ENCODE measurements around the gene CCDC200.
"Not testable (repeated sequence)": the region's sequence is repeated elsewhere in the genome, so short reads cannot be mapped to it uniquely, and the experiment has no call there.

Gene CCDC200

GRCh38 chr17:43213545-43213944 lies 14.9 kb downstream of the CCDC200 start:
- H3K4me3 ChIP-seq (ENCODE audit: low read depth, low read length): no peak overlapping the region
- no peaks in the 10 kb centered on the region for H3K9me3 ChIP-seq (ENCODE audit: control insufficient read depth, insufficient read depth, low read depth, low read length)
- no peak overlapping the region for H3K27ac ChIP-seq (ENCODE audit: low read depth, low read length)
- H3K9ac ChIP-seq (ENCODE audit: low read length): no peak overlapping the region
- H3K27me3 ChIP-seq (ENCODE audit: control insufficient read depth, insufficient read depth, low read length): no peaks in the 10 kb centered on the region
- H3K4me1 ChIP-seq (ENCODE audit: control insufficient read depth, insufficient read depth, low read length): peaks cover 15% of the 10 kb centered on the region
- H3K36me3 ChIP-seq (ENCODE audit: control insufficient read depth, insufficient read depth, low read length): peaks cover 18% of the 10 kb centered on the region

DNA sequence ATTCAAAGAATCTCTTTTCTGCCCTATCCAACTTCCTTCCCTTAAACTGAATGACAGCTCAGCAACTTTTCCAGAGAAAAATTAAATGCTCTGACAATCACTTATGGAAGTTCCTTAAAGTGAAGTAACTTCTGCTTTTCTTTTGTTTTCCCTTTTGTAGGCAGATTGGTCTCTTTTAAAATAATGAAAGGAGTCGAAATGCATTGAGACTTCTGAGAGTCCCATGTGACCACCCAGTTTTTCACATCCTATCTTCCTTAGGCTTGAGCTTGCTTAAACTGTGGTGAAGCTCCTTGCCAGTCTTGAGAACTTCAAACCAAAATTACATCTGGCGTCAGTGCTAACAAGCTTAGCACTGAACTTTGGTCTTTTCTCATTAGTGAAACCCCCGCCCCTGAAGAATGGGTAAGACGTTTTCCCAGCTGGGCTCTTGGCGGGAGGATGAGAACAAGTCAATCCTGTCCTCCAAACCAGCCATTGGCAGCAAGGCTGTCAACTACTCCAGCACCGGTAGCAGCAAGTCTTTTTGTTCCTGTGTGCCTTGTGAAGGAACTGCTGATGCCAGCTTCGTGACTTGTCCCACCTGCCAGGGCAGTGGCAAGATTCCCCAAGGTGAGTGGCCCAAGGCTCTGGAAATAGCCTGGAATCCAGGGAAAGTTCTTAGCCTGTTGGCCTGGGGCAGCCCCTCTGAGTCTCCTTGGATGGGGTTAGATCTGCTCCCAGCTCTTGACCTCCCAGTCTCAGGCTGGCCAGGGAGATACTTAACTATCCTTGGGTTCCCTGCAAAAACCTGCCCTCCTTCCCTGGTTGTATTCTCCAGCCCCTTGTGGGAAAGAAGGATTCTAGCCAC lies 15.6 kb downstream of the CCDC200 start:
- Histone ChIP-seq H3K27me3 (ENCODE audit: control insufficient read depth, insufficient read depth, low read length) (no peaks in the 10 kb centered on the region), H3K9ac (ENCODE audit: low read length) (no peak overlapping the region), H3K36me3 (ENCODE audit: control insufficient read depth, insufficient read depth, low read length) (peaks cover 23% of the 10 kb centered on the region), H3K27ac (ENCODE audit: low read depth, low read length) (no peak overlapping the region), H3K4me3 (ENCODE audit: low read depth, low read length) (peak overlapping the region; percentile 75), H3K4me1 (ENCODE audit: control insufficient read depth, insufficient read depth, low read length) (peaks cover 15% of the 10 kb centered on the region), H3K9me3 (ENCODE audit: control insufficient read depth, insufficient read depth, low read depth, low read length) (no peaks in the 10 kb centered on the region)

DNA sequence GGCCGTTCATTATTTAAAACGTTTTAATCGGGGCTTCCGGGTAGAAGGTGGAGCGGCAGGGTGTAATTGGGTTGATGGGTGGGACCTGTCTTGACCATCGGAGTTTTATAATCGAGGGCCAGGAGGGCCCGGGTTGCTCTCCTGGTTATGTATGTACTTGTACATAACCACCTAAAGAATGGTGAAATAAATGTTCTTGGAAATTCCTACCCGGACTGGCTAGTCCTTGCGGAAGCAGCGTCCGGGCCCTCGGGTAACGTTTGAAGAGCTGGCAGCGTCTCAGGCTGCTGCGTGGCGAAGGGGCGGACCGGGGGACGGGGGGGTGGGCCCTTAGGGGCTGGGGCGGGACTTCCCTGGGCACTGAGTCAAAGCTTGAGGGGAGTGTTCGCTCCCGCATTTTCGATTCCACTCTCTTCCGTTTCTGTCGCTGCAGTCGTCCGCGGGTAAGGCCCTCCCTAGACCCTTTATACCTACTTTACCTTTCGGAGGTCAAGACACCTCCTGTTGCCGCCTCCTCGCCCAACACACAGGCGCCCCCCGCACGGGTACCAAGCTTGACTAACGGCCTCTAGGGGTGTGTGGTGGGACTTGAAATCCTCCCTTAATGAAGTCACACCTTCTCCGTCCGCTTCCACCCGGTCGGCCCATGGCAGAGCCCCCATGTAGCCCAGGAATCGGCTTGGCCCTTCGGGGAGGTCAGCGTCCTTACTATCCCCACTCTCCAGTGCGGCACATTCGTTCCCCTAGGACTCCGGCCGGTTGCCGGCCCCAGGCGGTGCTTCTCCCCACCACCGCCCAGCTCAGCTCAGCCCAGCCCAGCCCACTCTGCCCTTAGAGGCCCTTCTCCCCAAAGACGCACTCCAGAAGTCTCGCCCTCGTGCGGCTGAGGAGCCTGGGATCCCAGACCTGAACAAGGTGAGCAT lies 16.7 kb downstream of the CCDC200 start, which contains the start of gene TMEM106A:
TSS of gene TMEM106A (plus strand) at position 396 of the 923 bp plus-strand sequence. CDS start 1,167 bp downstream, outside the sequence.
- H3K27ac ChIP-seq (ENCODE audit: low read depth, low read length): peak within 1 kb of the TSS; percentile 15; the same call in 1 of the 2 replicates
- H3K9ac ChIP-seq (ENCODE audit: low read length): peak within 1 kb of the TSS; percentile 72

DNA sequence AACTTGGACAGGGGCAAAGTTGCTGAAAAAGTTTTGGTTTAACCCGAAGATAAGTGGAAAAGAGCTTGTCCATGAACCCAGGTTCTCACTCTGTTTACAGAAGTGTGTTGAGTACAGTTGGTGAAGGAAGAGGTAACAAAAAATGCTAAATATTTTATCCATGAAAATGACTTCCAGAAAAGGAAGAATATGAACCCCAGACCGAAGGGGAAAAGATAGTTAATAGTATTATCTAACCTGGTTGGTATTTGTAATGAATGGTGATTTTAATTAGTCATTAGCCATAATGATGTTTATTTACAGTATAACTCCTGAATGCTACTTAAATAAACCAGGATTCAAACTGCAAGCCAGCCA lies 17.3 kb downstream of the CCDC200 start:
- peak overlapping the region; percentile 75 for H3K4me3 ChIP-seq (ENCODE audit: low read depth, low read length)
- no peaks in the 10 kb centered on the region for H3K27me3 ChIP-seq (ENCODE audit: control insufficient read depth, insufficient read depth, low read length)
- peaks cover 11% of the 10 kb centered on the region for H3K36me3 ChIP-seq (ENCODE audit: control insufficient read depth, insufficient read depth, low read length)
- H3K9ac ChIP-seq (ENCODE audit: low read length): peak overlapping the region; percentile 63
- peaks cover 15% of the 10 kb centered on the region for H3K4me1 ChIP-seq (ENCODE audit: control insufficient read depth, insufficient read depth, low read length)
- peak overlapping the region; percentile 15; the same call in 1 of the 2 replicates for H3K27ac ChIP-seq (ENCODE audit: low read depth, low read length)
- H3K9me3 ChIP-seq (ENCODE audit: control insufficient read depth, insufficient read depth, low read depth, low read length): no peaks in the 10 kb centered on the region

More for the DNA sequence above, 16.7 kb downstream of the CCDC200 start, which contains the start of gene TMEM106A:
- Histone ChIP-seq H3K36me3 (ENCODE audit: control insufficient read depth, insufficient read depth, low read length) (peaks cover 18% of the 10 kb centered on the region), H3K4me3 (ENCODE audit: low read depth, low read length) (peak within 1 kb of the TSS; percentile 75), H3K27me3 (ENCODE audit: control insufficient read depth, insufficient read depth, low read length) (no peaks in the 10 kb centered on the region), H3K4me1 (ENCODE audit: control insufficient read depth, insufficient read depth, low read length) (peaks cover 15% of the 10 kb centered on the region), H3K9me3 (ENCODE audit: control insufficient read depth, insufficient read depth, low read depth, low read length) (no peaks in the 10 kb centered on the region)

- H3K9ac ChIP-seq (ENCODE audit: low read length): no peak overlapping the region
- no peaks in the 10 kb centered on the region for H3K9me3 ChIP-seq (ENCODE audit: control insufficient read depth, insufficient read depth, low read depth, low read length)
- no peak overlapping the region for H3K27ac ChIP-seq (ENCODE audit: low read depth, low read length)
- H3K4me1 ChIP-seq (ENCODE audit: control insufficient read depth, insufficient read depth, low read length): peaks cover 15% of the 10 kb centered on the region
- H3K27me3 ChIP-seq (ENCODE audit: control insufficient read depth, insufficient read depth, low read length): no peaks in the 10 kb centered on the region
- peaks cover 6% of the 10 kb centered on the region; the same call in 1 of the 2 replicates for H3K36me3 ChIP-seq (ENCODE audit: control insufficient read depth, insufficient read depth, low read length)
- H3K4me3 ChIP-seq (ENCODE audit: low read depth, low read length): no peak overlapping the region
Measured at GRCh38 chr17:43210576-43210975, 17.8 kb downstream of the CCDC200 start.

- not testable (repeated sequence) for H3K4me1 ChIP-seq (ENCODE audit: control insufficient read depth, insufficient read depth, low read length); H3K4me3 ChIP-seq (ENCODE audit: low read depth, low read length); H3K9me3 ChIP-seq (ENCODE audit: control insufficient read depth, insufficient read depth, low read depth, low read length); H3K27ac ChIP-seq (ENCODE audit: low read depth, low read length); H3K9ac ChIP-seq (ENCODE audit: low read length); H3K27me3 ChIP-seq (ENCODE audit: control insufficient read depth, insufficient read depth, low read length)
- H3K36me3 ChIP-seq (ENCODE audit: control insufficient read depth, insufficient read depth, low read length): peaks cover 57% of the 10 kb centered on the region
Measured at GRCh38 chr17:43203013-43203412, 25.4 kb downstream of the CCDC200 start.

GRCh38 chr17:43200127-43200526 lies 28.3 kb downstream of the CCDC200 start:
- Histone ChIP-seq H3K27me3 (ENCODE audit: control insufficient read depth, insufficient read depth, low read length) (no peaks in the 10 kb centered on the region), H3K4me1 (ENCODE audit: control insufficient read depth, insufficient read depth, low read length) (no peaks in the 10 kb centered on the region), H3K9me3 (ENCODE audit: control insufficient read depth, insufficient read depth, low read depth, low read length) (no peaks in the 10 kb centered on the region), H3K36me3 (ENCODE audit: control insufficient read depth, insufficient read depth, low read length) (peaks cover 74% of the 10 kb centered on the region), H3K27ac (ENCODE audit: low read depth, low read length) (no peak overlapping the region), H3K4me3 (ENCODE audit: low read depth, low read length) (no peak overlapping the region), H3K9ac (ENCODE audit: low read length) (no peak overlapping the region)

GRCh38 chr17:43199633-43200032 lies 28.8 kb downstream of the CCDC200 start:
- H3K27me3 ChIP-seq (ENCODE audit: control insufficient read depth, insufficient read depth, low read length): no peaks in the 10 kb centered on the region
- no peak overlapping the region for H3K9ac ChIP-seq (ENCODE audit: low read length)
- no peaks in the 10 kb centered on the region for H3K9me3 ChIP-seq (ENCODE audit: control insufficient read depth, insufficient read depth, low read depth, low read length)
- H3K27ac ChIP-seq (ENCODE audit: low read depth, low read length): no peak overlapping the region
- H3K36me3 ChIP-seq (ENCODE audit: control insufficient read depth, insufficient read depth, low read length): peaks cover 76% of the 10 kb centered on the region
- H3K4me1 ChIP-seq (ENCODE audit: control insufficient read depth, insufficient read depth, low read length): no peaks in the 10 kb centered on the region
- H3K4me3 ChIP-seq (ENCODE audit: low read depth, low read length): no peak overlapping the region

DNA sequence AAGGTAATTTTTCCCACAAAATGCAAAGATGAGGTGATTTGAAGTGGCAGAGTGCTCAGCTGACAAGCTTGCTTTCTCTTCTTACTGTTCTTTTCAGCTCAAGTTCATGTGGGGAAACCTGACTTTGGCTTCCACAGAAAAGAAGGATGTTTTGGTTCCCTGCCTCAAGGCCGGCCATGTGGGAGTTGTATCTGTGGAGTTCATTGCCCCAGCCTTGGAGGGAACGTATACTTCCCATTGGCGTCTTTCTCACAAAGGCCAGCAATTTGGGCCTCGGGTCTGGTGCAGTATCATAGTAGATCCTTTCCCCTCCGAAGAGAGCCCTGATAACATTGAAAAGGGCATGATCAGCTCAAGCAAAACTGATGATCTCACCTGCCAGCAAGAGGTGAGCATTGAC lies 35.2 kb downstream of the CCDC200 start:
- Histone ChIP-seq H3K4me3 (ENCODE audit: low read depth, low read length) (no peak overlapping the region), H3K9ac (ENCODE audit: low read length) (no peak overlapping the region), H3K9me3 (ENCODE audit: control insufficient read depth, insufficient read depth, low read depth, low read length) (no peaks in the 10 kb centered on the region), H3K4me1 (ENCODE audit: control insufficient read depth, insufficient read depth, low read length) (no peaks in the 10 kb centered on the region), H3K27ac (ENCODE audit: low read depth, low read length) (no peak overlapping the region), H3K27me3 (ENCODE audit: control insufficient read depth, insufficient read depth, low read length) (no peaks in the 10 kb centered on the region), H3K36me3 (ENCODE audit: control insufficient read depth, insufficient read depth, low read length) (peaks cover 76% of the 10 kb centered on the region)

- H3K9ac ChIP-seq (ENCODE audit: low read length); H3K4me1 ChIP-seq (ENCODE audit: control insufficient read depth, insufficient read depth, low read length); H3K4me3 ChIP-seq (ENCODE audit: low read depth, low read length); H3K27me3 ChIP-seq (ENCODE audit: control insufficient read depth, insufficient read depth, low read length); H3K9me3 ChIP-seq (ENCODE audit: control insufficient read depth, insufficient read depth, low read depth, low read length); H3K27ac ChIP-seq (ENCODE audit: low read depth, low read length): not testable (repeated sequence)
- peaks cover 42% of the 10 kb centered on the region for H3K36me3 ChIP-seq (ENCODE audit: control insufficient read depth, insufficient read depth, low read length)
Measured at GRCh38 chr17:43186656-43187055, 41.8 kb downstream of the CCDC200 start.

DNA sequence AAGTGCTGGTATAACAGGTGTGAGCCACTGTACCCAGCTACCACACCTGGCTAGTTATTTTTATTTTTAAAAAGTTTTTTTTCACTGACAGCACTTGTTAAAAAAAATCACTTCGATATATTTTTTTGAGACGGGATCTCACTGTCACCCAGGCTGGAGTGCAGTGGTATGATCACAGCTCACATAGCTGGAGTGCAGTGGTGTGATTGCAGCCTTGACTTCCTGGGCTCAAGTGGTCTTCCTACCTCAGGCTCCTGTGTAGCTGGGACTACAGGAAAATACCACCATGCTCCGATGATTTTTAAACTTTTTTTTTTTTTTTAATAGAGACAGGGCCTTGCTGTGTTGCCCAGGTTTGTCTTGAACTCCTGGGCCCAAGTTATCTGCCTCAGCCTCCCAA lies 44.5 kb downstream of the CCDC200 start:
- Histone ChIP-seq H3K4me1 (ENCODE audit: control insufficient read depth, insufficient read depth, low read length) (no peaks in the 10 kb centered on the region), H3K9ac (ENCODE audit: low read length) (no peak overlapping the region), H3K4me3 (ENCODE audit: low read depth, low read length) (no peak overlapping the region), H3K27ac (ENCODE audit: low read depth, low read length) (no peak overlapping the region), H3K9me3 (ENCODE audit: control insufficient read depth, insufficient read depth, low read depth, low read length) (no peaks in the 10 kb centered on the region), H3K27me3 (ENCODE audit: control insufficient read depth, insufficient read depth, low read length) (no peaks in the 10 kb centered on the region), H3K36me3 (ENCODE audit: control insufficient read depth, insufficient read depth, low read length) (peaks cover 36% of the 10 kb centered on the region)
